Activated CD4-positive, alpha-beta T cell treated with anti-CD3 and anti-CD28 coated beads, Interleukin-2, amount 50 U/mL, for 1 hour (primary cell): ENCODE data around the gene LTBP1.
"Not testable (repeated sequence)": the region's sequence is repeated elsewhere in the genome, so short reads cannot be mapped to it uniquely, and the experiment has no call there.

Experiments used
- DNase-seq: peaks from one replicate; pipeline ENCODE4 v3.0.0-alpha.2; 2020

LTBP1 gene

GRCh38 chr2:33365264-33365970, 418.7 kb downstream of the LTBP1 start:
- no peak for DNase-seq

DNA sequence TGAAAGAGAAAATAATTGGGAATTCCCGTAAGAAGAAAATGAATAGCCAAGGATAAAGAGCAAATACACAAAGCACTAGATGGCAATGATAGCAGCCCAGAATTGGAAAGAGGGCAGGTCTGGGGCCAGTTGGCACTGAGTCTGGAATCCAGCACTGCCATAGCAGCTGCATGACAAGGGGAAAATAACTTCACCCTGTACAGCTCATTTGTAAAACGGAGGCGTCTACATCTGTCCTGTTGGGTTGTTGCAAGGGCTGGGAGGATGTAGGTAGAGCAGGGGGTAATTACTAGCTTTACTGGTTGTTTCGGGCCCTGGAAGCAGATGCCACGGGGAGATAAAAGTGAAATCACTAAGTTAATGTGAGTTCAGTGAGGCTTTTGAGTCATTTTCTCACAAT, 419.7 kb downstream of the LTBP1 start:
- DNase-seq: no peak

GRCh38 chr2:33368524-33368923, 421.8 kb downstream of the LTBP1 start:
- DNase-seq: not testable (repeated sequence)

DNA sequence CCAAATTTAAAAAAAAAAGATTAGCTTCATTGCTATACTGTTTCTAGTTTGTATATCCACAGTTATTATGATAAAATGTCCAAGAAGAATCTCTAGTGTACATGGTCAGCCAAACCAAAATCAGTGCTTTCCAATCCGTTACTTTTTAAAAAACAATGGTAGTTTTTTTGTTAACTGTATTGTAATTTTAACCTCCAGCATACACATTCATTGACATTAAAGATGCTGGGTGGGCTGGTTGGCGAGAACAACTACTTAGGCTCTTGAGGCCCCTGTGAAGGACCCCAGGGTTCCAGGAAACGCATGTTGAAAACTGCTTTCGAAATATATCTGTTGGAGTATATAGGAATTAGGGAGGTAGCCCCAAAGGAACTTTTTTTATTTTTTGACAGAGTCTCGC, 422.4 kb downstream of the LTBP1 start:
- no peak for DNase-seq

GRCh38 chr2:33370636-33371265, 424.0 kb downstream of the LTBP1 start:
- DNase-seq: no peak

DNA sequence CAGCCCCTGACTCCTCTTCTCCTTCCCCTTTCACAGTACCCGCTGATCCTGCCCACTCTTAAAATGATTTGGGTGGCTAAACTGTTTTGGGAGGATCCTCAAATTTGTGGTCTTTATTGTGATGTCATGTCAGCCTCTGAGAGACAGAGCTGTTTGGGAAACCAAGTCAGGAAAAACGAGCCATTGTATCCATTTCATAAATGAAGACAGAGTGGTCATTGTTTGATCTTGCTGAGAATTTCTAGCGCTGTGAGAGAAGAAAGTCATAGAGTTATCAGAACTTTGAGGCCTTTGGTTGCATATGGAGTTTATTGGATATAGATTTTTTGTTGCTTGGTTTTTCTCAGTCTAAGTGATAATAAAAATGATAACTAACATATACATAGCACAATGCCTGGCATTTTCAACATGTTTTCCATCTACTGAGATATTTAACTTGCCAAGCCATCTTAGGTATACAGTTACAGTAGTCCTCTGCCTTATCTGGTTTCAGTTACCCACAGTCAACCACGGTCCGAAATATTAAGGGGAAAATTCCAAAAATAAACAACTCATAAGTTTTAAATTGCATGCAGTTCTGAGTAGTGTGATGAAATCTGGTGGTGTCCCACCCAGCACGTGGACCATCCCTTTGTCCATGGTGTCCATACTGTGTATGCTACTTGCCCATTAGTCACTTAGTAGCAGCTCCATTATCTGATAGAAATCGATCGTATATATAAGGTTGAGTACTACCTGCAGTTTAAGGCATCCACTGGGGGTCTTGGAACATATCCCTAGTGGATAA, 424.7 kb downstream of the LTBP1 start:
- DNase-seq: no peak

DNA sequence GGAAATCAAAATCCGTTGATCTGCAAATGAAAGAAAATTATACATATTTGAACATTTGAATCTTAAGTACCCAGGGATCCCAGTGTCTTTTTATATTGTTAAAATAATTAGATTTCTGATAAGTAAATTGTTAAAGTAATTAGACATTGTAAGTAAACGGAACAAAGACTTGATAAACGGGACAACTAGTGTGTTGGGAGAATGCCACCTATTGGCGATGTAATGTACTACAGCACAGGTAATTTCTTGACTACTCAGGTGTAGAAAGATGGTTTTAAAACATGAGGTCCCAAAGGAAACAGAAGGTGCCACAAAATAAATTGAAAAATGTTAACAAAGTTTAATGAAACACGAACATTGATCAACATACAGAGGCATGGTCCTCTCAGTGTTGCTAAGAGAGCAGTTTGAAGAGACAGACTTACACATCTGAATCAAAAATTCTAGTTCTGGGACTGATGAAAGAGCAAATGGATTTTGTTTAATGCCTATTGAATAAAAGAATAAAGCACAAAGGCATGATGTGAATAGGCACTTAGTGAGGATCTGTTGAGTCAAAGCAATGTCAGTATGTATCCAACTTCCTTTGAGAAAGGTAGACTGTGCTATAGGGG, 426.3 kb downstream of the LTBP1 start:
- no peak for DNase-seq

- DNase-seq: no peak
Measured at GRCh38 chr2:33373986-33374385, 427.2 kb downstream of the LTBP1 start.

DNA sequence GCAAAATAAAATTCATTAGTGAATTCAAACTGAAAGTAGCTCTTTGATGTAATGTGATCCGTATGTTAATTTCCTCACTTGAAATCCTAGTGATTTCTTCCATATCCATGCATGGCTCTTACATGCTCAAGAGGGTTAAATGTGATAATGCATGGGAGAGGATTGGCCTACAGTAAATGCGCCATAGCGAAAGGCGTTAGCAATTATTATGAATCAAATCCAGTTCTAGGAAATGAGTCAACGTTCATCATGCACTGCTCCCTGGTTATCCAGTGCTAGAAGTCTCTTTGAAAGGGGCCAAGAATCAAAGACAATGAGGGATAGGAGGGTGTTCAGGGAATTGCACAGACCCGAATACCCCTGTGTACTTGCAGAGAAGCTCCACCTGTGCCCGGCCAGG, 428.3 kb downstream of the LTBP1 start:
- DNase-seq: no peak

- no peak for DNase-seq
Measured at GRCh38 chr2:33377048-33377447, 430.3 kb downstream of the LTBP1 start.

- no peak for DNase-seq
Measured at GRCh38 chr2:33378556-33379210, 431.9 kb downstream of the LTBP1 start.

GRCh38 chr2:33380001-33380609, 433.4 kb downstream of the LTBP1 start:
- no peak for DNase-seq

GRCh38 chr2:33380719-33381118, 434.0 kb downstream of the LTBP1 start:
- no peak for DNase-seq

DNA sequence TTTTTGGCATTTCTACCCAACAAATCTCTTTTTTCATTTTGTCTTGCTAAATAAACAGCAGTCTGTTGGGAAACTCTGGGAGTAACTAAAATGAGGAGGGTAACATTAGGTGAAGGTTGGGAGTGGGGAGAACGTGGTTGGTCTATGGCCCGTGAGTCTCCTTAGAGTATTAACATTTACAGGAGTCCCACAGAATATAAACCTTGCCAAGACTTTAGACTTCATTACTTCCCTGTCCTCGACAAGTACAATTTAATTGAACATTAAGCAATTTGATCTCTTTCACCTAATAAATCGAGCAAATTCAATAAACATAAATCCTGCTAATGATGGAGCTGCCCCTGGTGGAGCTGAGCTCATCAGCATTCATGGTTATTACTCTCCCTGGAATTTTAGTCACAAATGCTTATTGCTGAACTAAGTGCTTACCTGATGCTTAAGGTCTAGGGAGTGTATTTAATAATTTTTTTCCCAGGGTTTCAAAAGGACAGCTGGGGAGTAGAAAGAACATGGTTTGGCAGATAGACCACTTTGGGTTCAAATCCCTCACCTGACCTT, 434.6 kb downstream of the LTBP1 start:
- DNase-seq: no peak

GRCh38 chr2:33383855-33384598, 437.3 kb downstream of the LTBP1 start:
- DNase-seq: no peak

- DNase-seq: no peak
Measured at GRCh38 chr2:33384599-33384961, 437.8 kb downstream of the LTBP1 start.

DNA sequence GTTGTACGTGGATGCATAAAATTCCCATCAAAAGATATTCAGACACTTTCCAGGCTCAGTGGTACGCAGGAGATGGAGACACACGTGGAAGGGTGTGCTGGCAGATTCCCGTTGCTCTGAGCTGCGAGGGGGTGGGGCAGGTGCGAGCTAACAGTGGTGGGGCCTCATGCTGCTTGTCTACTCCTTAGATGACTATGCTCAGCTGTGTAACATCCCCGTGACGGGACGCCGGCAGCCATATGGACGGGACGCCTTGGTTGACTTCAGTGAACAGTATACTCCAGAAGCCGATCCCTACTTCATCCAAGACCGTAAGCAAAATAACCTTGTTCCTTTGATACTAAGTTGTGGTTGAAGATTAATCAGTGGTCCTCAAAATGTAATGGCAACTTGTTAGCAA, 442.2 kb downstream of the LTBP1 start:
- no peak for DNase-seq

DNA sequence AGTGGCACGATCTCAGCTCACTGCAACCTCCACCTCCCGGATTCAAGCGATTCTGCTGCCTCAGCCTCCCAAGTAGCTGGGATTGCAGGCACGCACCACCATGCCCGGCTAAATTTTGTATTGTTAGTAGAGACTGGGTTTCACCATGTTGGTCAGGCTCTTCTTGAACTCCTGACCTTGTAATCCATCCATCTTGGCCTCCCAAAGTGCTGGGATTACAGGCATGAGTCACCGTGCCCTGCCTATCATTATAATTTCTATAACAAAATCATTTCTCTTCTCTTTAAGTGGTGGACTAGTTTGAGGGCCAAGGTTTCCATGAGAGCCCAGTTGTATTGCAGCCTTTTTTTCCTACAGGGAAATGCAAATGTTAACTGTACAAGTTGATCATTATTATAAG, 442.9 kb downstream of the LTBP1 start:
- not testable (repeated sequence) for DNase-seq

- DNase-seq: no peak
Measured at GRCh38 chr2:33391529-33392255, 444.9 kb downstream of the LTBP1 start.

- no peak for DNase-seq
Measured at GRCh38 chr2:33392366-33392765, 445.6 kb downstream of the LTBP1 start.

DNA sequence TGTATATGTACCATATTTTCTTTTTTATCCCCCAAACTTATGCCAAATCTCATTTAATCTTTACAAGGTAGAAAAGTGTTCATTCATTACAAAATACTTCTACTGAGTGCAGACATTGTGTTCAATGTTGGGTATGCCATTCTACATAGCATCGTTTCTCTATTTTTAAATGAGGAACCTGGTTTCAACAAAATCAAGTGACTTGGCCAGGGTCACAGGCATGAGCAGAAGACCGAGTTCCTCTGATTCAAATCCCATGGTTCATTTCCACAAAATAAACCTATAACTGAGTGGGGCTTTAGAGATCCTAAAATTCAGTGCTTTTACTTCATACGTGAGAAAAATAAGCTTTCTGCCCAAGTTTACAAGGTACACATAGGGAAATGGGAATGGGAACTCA, 448.3 kb downstream of the LTBP1 start:
- no peak for DNase-seq
